Coronary artery (tissue), 2 donors: ENCODE measurements around the gene VASN.

Experiments used
- DNase-seq: peaks from one replicate; pipeline ENCODE4 v3.0.0-alpha.2; 2017; ENCODE audit warnings: low spot score
- H3K27ac ChIP-seq, 2 donors: fragments of 200-600 bp; sonication (generic); one replicate each; pipeline ENCODE4 v1.5.1; 2016 to 2019
- H3K4me3 ChIP-seq: fragments of 200-600 bp; sonication (generic); 2 replicates; pipeline ENCODE4 v1.5.1; 2016; ENCODE audit warnings: mild to moderate bottlenecking, moderate library complexity
- TF ChIP-seq, protein P1 (sequence below): fragments of 200-600 bp; sonication (generic); IDR thresholded peaks from one replicate; pipeline ENCODE4 v1.5.1; 2019; ENCODE audit warnings: antibody characterized with exemption

VASN gene

GRCh38 chr16:4370151-4370550, 1.5 kb upstream of the VASN start:
- H3K4me3 ChIP-seq, result no peak overlapping the region
- peak overlapping the region; percentile 93 to 98 for H3K27ac ChIP-seq
- TF ChIP-seq, protein P1, sequence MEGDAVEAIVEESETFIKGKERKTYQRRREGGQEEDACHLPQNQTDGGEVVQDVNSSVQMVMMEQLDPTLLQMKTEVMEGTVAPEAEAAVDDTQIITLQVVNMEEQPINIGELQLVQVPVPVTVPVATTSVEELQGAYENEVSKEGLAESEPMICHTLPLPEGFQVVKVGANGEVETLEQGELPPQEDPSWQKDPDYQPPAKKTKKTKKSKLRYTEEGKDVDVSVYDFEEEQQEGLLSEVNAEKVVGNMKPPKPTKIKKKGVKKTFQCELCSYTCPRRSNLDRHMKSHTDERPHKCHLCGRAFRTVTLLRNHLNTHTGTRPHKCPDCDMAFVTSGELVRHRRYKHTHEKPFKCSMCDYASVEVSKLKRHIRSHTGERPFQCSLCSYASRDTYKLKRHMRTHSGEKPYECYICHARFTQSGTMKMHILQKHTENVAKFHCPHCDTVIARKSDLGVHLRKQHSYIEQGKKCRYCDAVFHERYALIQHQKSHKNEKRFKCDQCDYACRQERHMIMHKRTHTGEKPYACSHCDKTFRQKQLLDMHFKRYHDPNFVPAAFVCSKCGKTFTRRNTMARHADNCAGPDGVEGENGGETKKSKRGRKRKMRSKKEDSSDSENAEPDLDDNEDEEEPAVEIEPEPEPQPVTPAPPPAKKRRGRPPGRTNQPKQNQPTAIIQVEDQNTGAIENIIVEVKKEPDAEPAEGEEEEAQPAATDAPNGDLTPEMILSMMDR, result no peak
- no peak for DNase-seq

GRCh38 chr16:4370570-4371356, 885 bp upstream of the VASN start:
- TF ChIP-seq, protein P1, result no peak
- H3K27ac ChIP-seq, result peak overlapping the region; percentile 93 to 98
- peak; percentile 95 for DNase-seq
- peak overlapping the region; percentile 95 for H3K4me3 ChIP-seq

- peak overlapping the region; percentile 95 for H3K4me3 ChIP-seq
- TF ChIP-seq, protein P1, result no peak
These were observed 441 bp downstream of the VASN start for GRCh38 chr16:4372001-4372577.

DNA sequence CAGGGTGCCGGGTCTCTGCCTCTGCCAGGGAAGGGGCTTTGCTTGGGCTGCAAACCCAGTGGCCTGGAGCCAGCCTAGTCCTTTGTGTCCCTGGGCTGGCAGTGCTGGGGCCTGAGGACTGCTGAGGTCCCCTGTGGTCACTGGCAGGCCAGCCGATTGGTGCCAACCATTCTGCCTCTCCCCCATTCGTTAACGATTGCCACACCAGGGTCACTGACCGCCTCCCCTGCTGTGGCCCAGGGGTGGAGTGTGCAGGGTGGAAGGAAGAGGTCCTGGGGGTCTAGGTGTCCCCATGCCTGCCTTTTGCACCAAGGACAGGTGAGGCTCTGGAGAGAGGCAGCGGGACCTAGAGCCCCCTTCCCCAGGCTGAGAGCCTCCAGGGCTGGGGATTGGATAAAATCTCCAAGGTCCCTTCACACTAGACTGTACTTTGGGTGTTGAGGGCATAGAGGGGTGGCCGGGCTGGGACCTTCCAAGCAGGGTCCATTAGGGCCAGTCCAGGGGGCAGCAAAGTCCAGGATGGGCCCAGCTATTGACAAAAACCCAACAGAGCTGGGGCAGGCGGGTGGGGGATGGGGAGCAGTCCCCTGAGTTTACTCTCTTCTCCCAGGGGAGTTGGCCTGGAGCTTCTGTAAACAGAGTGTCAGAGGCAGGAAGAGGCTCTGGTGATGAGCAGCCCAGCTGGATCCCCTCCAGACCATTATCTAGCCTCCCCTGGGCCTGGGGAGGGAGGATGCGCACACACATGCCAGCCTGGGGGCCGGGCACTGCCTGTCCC, 1.1 kb downstream of the VASN start:
- DNase-seq, result no peak
- Histone ChIP-seq H3K27ac (peak overlapping the region; percentile 93 to 98), H3K4me3 (peak overlapping the region; percentile 95)
- TF ChIP-seq, protein P1, result no peak

More at GRCh38 chr16:4372001-4372577, 441 bp downstream of the VASN start:
- DNase-seq, result no peak
- peak overlapping the region; percentile 93 to 98 for H3K27ac ChIP-seq

GRCh38 chr16:4373356-4373908, 1.8 kb downstream of the VASN start:
- TF ChIP-seq, protein P1, result no peak
- DNase-seq, result no peak
- peak overlapping the region; percentile 93 to 98 for H3K27ac ChIP-seq
- H3K4me3 ChIP-seq, result peak overlapping the region; percentile 95

GRCh38 chr16:4373909-4374742, 2.5 kb downstream of the VASN start:
- TF ChIP-seq, protein P1, result no peak
- Histone ChIP-seq H3K4me3 (peak overlapping the region; percentile 95), H3K27ac (peak overlapping the region; percentile 93 to 98)
- DNase-seq, result peak; percentile 91
